GM21717 (cell line): ENCODE measurements around the gene SPEF2.

Source experiments
- ATAC-seq: cut with Tn5 transposase; IDR thresholded peaks from one replicate; pipeline ENCODE4 v1.9.1; 2021; ENCODE audit warnings: mild to moderate bottlenecking, moderate library complexity; ENCODE audit not compliant: unreplicated experiment

SPEF2 gene

GRCh38 chr5:35617435-35618303, at the start of gene SPEF2:
SPEF2 (plus strand) TSS chr5:35617863; CDS start chr5:35617998, 135 bp downstream.
- no peak for ATAC-seq

- ATAC-seq = no peak
Observed at GRCh38 chr5:35575578-35575977, 42.1 kb upstream of the SPEF2 start.

GRCh38 chr5:35587419-35587818, 30.2 kb upstream of the SPEF2 start:
- no peak for ATAC-seq

- ATAC-seq = no peak
Observed at GRCh38 chr5:35593338-35593737, 24.3 kb upstream of the SPEF2 start.

GRCh38 chr5:35598707-35599370, 18.8 kb upstream of the SPEF2 start:
- ATAC-seq = no peak

GRCh38 chr5:35600591-35600990, 17.1 kb upstream of the SPEF2 start:
- ATAC-seq = no peak

- no peak for ATAC-seq
Observed at GRCh38 chr5:35608881-35609779, 8.5 kb upstream of the SPEF2 start.

GRCh38 chr5:35617060-35617434, 616 bp upstream of the SPEF2 start:
- ATAC-seq = no peak

GRCh38 chr5:35618304-35618636, 607 bp downstream of the SPEF2 start:
- ATAC-seq = no peak

- no peak for ATAC-seq
Observed at GRCh38 chr5:35618781-35619180, 1.1 kb downstream of the SPEF2 start.

GRCh38 chr5:35622974-35623373, 5.3 kb downstream of the SPEF2 start:
- ATAC-seq = no peak

- no peak for ATAC-seq
Observed at GRCh38 chr5:35623991-35624390, 6.3 kb downstream of the SPEF2 start.

- no peak for ATAC-seq
Observed at GRCh38 chr5:35626108-35626507, 8.4 kb downstream of the SPEF2 start.

- ATAC-seq = no peak
Observed at GRCh38 chr5:35626553-35626952, 8.9 kb downstream of the SPEF2 start.

- ATAC-seq = no peak
Observed at GRCh38 chr5:35634326-35634725, 16.7 kb downstream of the SPEF2 start.

- no peak for ATAC-seq
Observed at GRCh38 chr5:35640623-35641022, 23.0 kb downstream of the SPEF2 start.

GRCh38 chr5:35644543-35644942, 26.9 kb downstream of the SPEF2 start:
- no peak for ATAC-seq

GRCh38 chr5:35647128-35647527, 29.5 kb downstream of the SPEF2 start:
- no peak for ATAC-seq

GRCh38 chr5:35647712-35648111, 30.0 kb downstream of the SPEF2 start:
- ATAC-seq = no peak

- ATAC-seq = no peak
Observed at GRCh38 chr5:35651002-35651756, 33.5 kb downstream of the SPEF2 start.

- no peak for ATAC-seq
Observed at GRCh38 chr5:35656721-35657120, 39.1 kb downstream of the SPEF2 start.
